Esophagus muscularis mucosa (tissue), 4 donors: ENCODE data around the gene CHST14. TPM values are rescaled to one million over a fixed set of nuclear protein-coding genes. Genes with fewer than 3 reads are reported as not detected.
A peak's percentile ranks its signal among the peaks of the same experiment; 100 is the strongest.

Source experiments
- DNase-seq: peaks from one replicate; pipeline ENCODE4 v3.0.0-alpha.2; 2017; ENCODE audit errors: extremely low spot score
- H3K27ac ChIP-seq, 4 donors: fragments of 200-600 bp; sonication (generic); replicated peaks in 1 of 4; 1 replicate in 3 of 4; 2 replicates in 1 of 4; pipeline ENCODE4 v1.5.1; 2016 to 2019; ENCODE audit warnings: mild to moderate bottlenecking in 1 of 4
- H3K27me3 ChIP-seq, 4 donors: fragments of 200-600 bp; sonication (generic); one replicate each; pipeline versions ENCODE4 v1.5.1 to v1.6.0; 2016 to 2019
- H3K36me3 ChIP-seq, 4 donors: fragments of 200-600 bp; sonication (generic); one replicate each; pipeline ENCODE4 v1.5.1; 2016 to 2019
- H3K4me1 ChIP-seq, 4 donors: fragments of 200-600 bp; sonication (generic); one replicate each; pipeline ENCODE4 v1.5.1; 2016 to 2019
- H3K4me3 ChIP-seq, 4 donors: fragments of 200-600 bp; sonication (generic); 1 replicate in 2 of 4; 2 replicates in 2 of 4; pipeline ENCODE4 v1.5.1; 2016 to 2019; ENCODE audit warnings: mild to moderate bottlenecking in 4 of 4, moderate library complexity in 1 of 4
- H3K9me3 ChIP-seq, 4 donors: fragments of 200-600 bp; sonication (generic); 1 replicate in 3 of 4; 2 replicates in 1 of 4; pipeline ENCODE4 v1.5.1; 2016 to 2019
- EP300 ChIP-seq: sonication (generic); formaldehyde crosslinking; IDR thresholded peaks from one replicate; pipeline ENCODE4 v1.6.1; 2017; ENCODE audit warnings: antibody characterized with exemption
- POLR2A ChIP-seq: fragments of 450-650 bp; IDR thresholded peaks from one replicate; pipeline ENCODE4 v1.6.1; 2017; ENCODE audit warnings: antibody characterized with exemption, moderate library complexity, mild to moderate bottlenecking, low read depth
- POLR2AphosphoS5 ChIP-seq, 2 donors: sonication (generic); formaldehyde crosslinking; IDR thresholded peaks; one replicate each; pipeline ENCODE4 v1.6.1; 2017; ENCODE audit warnings: antibody characterized with exemption in 2 of 2
- WGBS: methylation state at CpG from one replicate; pipeline ENCODE4 v1.1.5; 2018; 5-methylcytosine and 5-hydroxymethylcytosine counted together
- intact Hi-C: fragments of 100-400 bp; cut with DNase I; formaldehyde crosslinking; loops from one replicate; pipeline ENCODE4 v1.15.1; 2023
- total RNA-seq, 4 donors: library from RNA; depleted of rRNA; stranded (reverse); fragments of >200 nt; gene quantifications; one replicate each; pipeline versions ENCODE4 v1.1.0 to v1.2.1, GENCODE V29; 2016
- TF ChIP-seq, protein P1 (sequence below), 3 experiments: fragments of 200-600 bp in 2 of 3; fragments of 450-650 bp in 1 of 3; sonication (generic) in 2 of 3; IDR thresholded peaks; one replicate each; pipeline ENCODE4 v1.5.1; 2017 to 2019; ENCODE audit warnings: antibody characterized with exemption in 3 of 3, mild to moderate bottlenecking in 2 of 3, moderate library complexity in 1 of 3

The CHST14 gene
- total RNA-seq, 4 donors from 2014 or later, result 7.9 to 16.6 (median 12.5) TPM

DNA sequence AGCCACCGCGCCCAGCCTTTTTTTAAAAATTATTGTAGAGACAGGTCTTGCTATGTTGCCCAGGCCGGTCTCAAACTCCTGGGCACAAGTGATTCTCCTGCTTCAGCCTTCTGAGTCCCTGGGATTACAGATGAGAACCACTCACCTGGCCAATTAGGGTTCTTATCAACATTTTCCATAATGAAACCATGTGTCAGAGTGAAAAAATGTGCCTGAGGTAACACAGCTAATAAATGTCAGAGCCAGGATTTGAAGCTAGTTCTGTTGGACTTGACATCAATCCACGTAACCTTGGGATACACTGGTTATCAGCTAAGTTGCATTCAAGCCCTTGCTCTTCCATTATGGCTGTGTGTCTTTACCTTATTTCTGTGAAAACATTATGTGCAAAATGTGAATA lies 29.1 kb downstream of the CHST14 start:
- DNase-seq, result no peak
- TF ChIP-seq POLR2A (no peak), POLR2AphosphoS5 (IDR thresholded peaks at IDR 0.05) (no peak), EP300 (no peak)
- TF ChIP-seq, protein P1, sequence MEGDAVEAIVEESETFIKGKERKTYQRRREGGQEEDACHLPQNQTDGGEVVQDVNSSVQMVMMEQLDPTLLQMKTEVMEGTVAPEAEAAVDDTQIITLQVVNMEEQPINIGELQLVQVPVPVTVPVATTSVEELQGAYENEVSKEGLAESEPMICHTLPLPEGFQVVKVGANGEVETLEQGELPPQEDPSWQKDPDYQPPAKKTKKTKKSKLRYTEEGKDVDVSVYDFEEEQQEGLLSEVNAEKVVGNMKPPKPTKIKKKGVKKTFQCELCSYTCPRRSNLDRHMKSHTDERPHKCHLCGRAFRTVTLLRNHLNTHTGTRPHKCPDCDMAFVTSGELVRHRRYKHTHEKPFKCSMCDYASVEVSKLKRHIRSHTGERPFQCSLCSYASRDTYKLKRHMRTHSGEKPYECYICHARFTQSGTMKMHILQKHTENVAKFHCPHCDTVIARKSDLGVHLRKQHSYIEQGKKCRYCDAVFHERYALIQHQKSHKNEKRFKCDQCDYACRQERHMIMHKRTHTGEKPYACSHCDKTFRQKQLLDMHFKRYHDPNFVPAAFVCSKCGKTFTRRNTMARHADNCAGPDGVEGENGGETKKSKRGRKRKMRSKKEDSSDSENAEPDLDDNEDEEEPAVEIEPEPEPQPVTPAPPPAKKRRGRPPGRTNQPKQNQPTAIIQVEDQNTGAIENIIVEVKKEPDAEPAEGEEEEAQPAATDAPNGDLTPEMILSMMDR (IDR thresholded peaks at IDR 0.05), result no peak
- H3K9me3 ChIP-seq, result no peaks in the 10 kb centered on the region
- no peak overlapping the region for H3K4me3 ChIP-seq
- no peak overlapping the region for H3K27ac ChIP-seq
- H3K36me3 ChIP-seq, result no peaks in the 10 kb centered on the region
- no peaks in the 10 kb centered on the region for H3K4me1 ChIP-seq
- intact Hi-C loops, result no loop called here
- peaks cover 0 to 10% (median 0%) of the 10 kb centered on the region in 4 donors for H3K27me3 ChIP-seq
- WGBS, result 84% methylated on average over 4 of the region's 4 CpGs

DNA sequence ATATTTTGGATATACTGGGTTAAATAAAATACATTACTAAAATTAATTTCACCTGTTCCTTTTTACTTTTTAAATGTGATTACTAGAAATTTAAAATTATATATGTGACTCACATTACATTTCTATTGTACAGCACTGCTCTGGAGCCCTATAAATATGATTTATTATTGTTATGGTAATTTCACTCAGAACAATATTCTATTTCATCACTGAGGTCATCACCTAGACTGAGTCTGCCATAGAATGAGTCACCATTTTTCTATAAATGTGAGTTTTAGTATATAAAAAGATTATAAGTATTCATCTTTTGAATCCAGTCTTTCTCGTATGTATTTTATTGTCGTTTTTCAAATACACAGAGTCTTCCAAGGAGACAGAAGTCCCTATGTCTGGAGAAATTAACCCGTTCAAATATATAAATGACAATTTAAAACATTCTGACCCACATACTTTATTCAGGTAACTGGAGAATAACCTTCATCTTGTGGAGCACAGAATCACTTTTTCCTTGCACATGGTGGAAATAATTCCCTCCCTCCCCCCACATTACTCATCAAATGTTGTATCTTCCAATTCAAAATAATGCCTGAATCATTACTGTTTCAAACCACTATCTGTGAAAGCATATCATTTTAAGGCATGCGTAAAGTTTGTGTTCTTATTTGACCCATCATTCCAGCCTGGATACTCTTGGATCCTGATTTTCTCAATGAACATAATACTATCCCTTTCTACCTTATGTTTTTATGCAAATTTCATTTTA lies 30.0 kb downstream of the CHST14 start:
- intact Hi-C loops, result no loop called here
- H3K36me3 ChIP-seq, result no peaks in the 10 kb centered on the region
- H3K9me3 ChIP-seq, result no peaks in the 10 kb centered on the region
- no peak overlapping the region for H3K27ac ChIP-seq
- TF ChIP-seq POLR2A, result no peak
- TF ChIP-seq, protein P1 (IDR thresholded peaks at IDR 0.05), result no peak
- H3K4me1 ChIP-seq, result no peaks in the 10 kb centered on the region
- H3K27me3 ChIP-seq, result peaks cover 0 to 10% (median 0%) of the 10 kb centered on the region in 4 donors
- 67% methylated on average over 4 of the region's 4 CpGs for whole genome bisulfite sequencing
- no peak for DNase-seq
- no peak overlapping the region for H3K4me3 ChIP-seq

DNA sequence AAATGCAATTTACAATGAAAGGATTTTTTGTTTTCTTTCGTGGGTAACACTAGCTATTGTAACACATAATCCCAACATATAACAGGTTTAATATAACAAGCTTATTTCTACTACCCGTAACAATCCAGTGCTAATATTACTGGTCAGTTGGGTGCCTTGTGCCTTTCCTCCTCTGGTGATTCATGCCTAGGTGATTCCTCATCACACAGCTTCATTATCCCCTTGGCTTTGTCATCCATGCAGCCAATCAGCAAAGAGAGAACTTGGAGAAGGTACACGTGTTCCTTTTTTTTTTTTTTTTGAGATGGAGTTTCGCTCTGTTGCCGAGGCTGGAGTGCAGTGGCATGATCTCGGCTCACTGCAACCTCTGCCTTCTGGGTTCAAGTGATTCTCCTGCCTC lies 30.7 kb downstream of the CHST14 start:
- WGBS, result 81% methylated on average over 6 of the region's 6 CpGs
- intact Hi-C loops, result no loop called here
- Histone ChIP-seq H3K27ac (no peak overlapping the region), H3K4me1 (no peaks in the 10 kb centered on the region), H3K27me3 (peaks cover 0 to 10% (median 0%) of the 10 kb centered on the region in 4 donors), H3K4me3 (no peak overlapping the region), H3K36me3 (no peaks in the 10 kb centered on the region), H3K9me3 (no peaks in the 10 kb centered on the region)
- DNase-seq, result no peak
- TF ChIP-seq, protein P1 (IDR thresholded peaks at IDR 0.05), result no peak
- TF ChIP-seq POLR2A (no peak), POLR2AphosphoS5 (IDR thresholded peaks at IDR 0.05) (no peak), EP300 (no peak)

DNA sequence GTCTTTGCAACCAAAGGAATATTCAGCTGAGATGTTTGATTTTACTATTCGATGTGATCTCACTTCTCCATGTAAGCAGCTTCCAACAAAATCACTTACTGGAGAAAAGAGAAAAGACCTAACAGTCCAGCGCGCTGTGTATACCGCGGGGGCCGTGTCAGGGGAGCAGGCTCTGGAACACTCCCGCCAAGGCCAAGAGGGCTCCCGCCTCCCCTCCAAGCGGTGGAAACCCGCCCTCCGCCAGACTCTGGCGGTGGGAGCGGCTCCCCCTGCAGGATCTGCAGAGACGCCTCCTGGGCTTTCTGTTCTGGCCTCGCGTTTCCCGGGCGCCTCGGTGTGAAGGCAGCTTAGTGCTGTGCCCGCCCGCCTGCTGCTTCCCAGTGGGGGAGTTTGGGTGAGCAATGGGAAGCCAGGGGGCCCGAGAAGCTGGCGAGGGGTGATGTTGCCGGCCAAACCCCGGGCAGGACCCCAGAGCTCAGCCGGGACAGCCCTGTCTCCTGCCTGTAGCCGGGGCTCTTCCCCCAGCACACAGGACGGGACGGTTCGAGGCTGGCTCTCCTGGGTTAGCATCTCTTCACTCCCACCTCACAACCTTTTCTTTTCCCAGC lies 36.3 kb downstream of the CHST14 start:
- TF ChIP-seq POLR2A (no peak), POLR2AphosphoS5 (IDR thresholded peaks at IDR 0.05) (peak; percentile 13 to 52), EP300 (no peak)
- TF ChIP-seq, protein P1 (IDR thresholded peaks at IDR 0.05), result peak; percentile 67 to 81 (median 70)
- Histone ChIP-seq H3K9me3 (no peaks in the 10 kb centered on the region), H3K36me3 (no peaks in the 10 kb centered on the region), H3K27me3 (no peaks in the 10 kb centered on the region), H3K4me1 (peaks cover 3 to 25% (median 22%) of the 10 kb centered on the region in 4 donors), H3K27ac (peak overlapping the region in 1 of 4 donors; percentile 17), H3K4me3 (peak overlapping the region; percentile 42 to 53 (median 42))
- 9% methylated on average over 12 of the region's 30 CpGs for WGBS
- DNase-seq, result no peak
- intact Hi-C loops, result loop anchor here (5.0 kb wide), 1 partner anchor 60 kb away; no protein-coding TSS in a partner anchor
